ENCODE results near the gene HELZ2. TPM values are rescaled to one million over a fixed set of nuclear protein-coding genes. Genes with fewer than 3 reads are reported as not detected.
"Not testable (repeated sequence)": the region's sequence is repeated elsewhere in the genome, so short reads cannot be mapped to it uniquely, and the experiment has no call there.

The HELZ2 gene
- total RNA-seq, 4 donors from 2014 or later: 3.5 to 41.9 (median 22.1) TPM

GRCh38 chr20:63563225-63563935 lies 10.7 kb downstream of the HELZ2 start:
- no peaks in the 10 kb centered on the region for H3K9me3 ChIP-seq
- intact Hi-C loops (cut with DNase I; ENCODE audit: low total_unique reads): no loop called here

GRCh38 chr20:63562461-63563224 lies 11.4 kb downstream of the HELZ2 start:
- H3K27me3 ChIP-seq: no peaks in the 10 kb centered on the region
- H3K36me3 ChIP-seq: no peaks in the 10 kb centered on the region

More at GRCh38 chr20:63563225-63563935, 10.7 kb downstream of the HELZ2 start:
- H3K4me1 ChIP-seq: no peaks in the 10 kb centered on the region
- no peak for TF ChIP-seq CTCF (IDR thresholded peaks at IDR 0.05)
- no peak for TF ChIP-seq POLR2A (IDR thresholded peaks at IDR 0.05)
- DNase-seq: no peak
- H3K36me3 ChIP-seq: no peaks in the 10 kb centered on the region
- no peak overlapping the region for H3K4me3 ChIP-seq
- no peak overlapping the region for H3K27ac ChIP-seq
- H3K27me3 ChIP-seq: no peaks in the 10 kb centered on the region

DNA sequence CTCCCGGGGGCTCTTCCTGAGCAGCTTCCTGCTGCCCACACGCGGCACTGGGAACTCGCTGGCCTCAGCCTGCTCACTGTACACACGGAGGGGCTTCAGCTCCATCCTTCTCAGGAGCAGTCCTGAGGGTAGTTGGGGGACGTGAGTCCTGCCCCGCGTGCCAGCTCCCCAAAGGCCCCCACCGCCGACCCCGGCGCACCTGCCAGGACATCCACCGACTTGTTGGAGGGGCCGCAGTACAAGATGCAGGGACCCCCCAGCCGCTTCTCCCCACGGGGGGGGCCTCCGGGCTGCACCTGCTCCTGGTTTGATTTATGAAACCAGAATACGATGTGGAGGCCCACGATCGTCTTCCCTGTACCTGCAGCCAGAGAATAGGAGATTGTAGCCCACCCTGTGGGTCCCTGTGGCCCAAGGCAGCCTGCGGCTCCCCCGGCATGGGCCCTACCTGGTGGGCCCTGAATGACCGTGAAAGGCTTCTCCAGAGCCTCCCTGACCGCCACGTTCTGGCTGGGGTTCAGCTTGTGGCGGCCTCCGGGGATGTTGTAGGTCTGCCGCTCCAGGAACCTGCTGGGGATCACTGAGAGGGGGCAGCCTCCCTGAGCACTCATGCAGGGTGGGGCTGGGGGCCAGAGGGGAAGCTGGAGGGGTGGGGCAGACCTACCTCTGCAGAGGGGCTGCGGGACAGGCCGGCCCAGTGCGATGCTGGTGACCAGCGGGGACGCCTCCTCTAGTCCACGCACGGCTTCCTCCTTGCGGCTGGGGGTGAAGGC lies 12.2 kb downstream of the HELZ2 start:
- Histone ChIP-seq H3K4me3 (no peak overlapping the region), H3K9me3 (no peaks in the 10 kb centered on the region), H3K36me3 (no peaks in the 10 kb centered on the region), H3K4me1 (no peaks in the 10 kb centered on the region), H3K27ac (no peak overlapping the region), H3K27me3 (no peaks in the 10 kb centered on the region)
- no peak for TF ChIP-seq POLR2A (IDR thresholded peaks at IDR 0.05)
- no peak for DNase-seq
- intact Hi-C loops (cut with DNase I; ENCODE audit: low total_unique reads): no loop called here

More at GRCh38 chr20:63562461-63563224, 11.4 kb downstream of the HELZ2 start:
- no peaks in the 10 kb centered on the region for H3K9me3 ChIP-seq
- no peak overlapping the region for H3K27ac ChIP-seq
- no peak for DNase-seq
- intact Hi-C loops (cut with DNase I; ENCODE audit: low total_unique reads): no loop called here
- H3K4me1 ChIP-seq: no peaks in the 10 kb centered on the region
- no peak overlapping the region for H3K4me3 ChIP-seq
- TF ChIP-seq CTCF (IDR thresholded peaks at IDR 0.05) (no peak), POLR2A (IDR thresholded peaks at IDR 0.05) (no peak)

- H3K27me3 ChIP-seq: no peaks in the 10 kb centered on the region
- H3K4me1 ChIP-seq: no peaks in the 10 kb centered on the region
- no peak for DNase-seq
- no peak overlapping the region for H3K27ac ChIP-seq
- H3K9me3 ChIP-seq: no peaks in the 10 kb centered on the region
- H3K36me3 ChIP-seq: no peaks in the 10 kb centered on the region
- H3K4me3 ChIP-seq: no peak overlapping the region
- no peak for TF ChIP-seq POLR2A (IDR thresholded peaks at IDR 0.05)
- no peak for TF ChIP-seq CTCF (IDR thresholded peaks at IDR 0.05)
- intact Hi-C loops (cut with DNase I; ENCODE audit: low total_unique reads): no loop called here
Observed at GRCh38 chr20:63560856-63561609, 13.0 kb downstream of the HELZ2 start.

- no peak for DNase-seq
- Histone ChIP-seq H3K4me3 (no peak overlapping the region), H3K9me3 (no peaks in the 10 kb centered on the region), H3K36me3 (no peaks in the 10 kb centered on the region), H3K4me1 (no peaks in the 10 kb centered on the region), H3K27ac (no peak overlapping the region), H3K27me3 (no peaks in the 10 kb centered on the region)
- intact Hi-C loops (cut with DNase I; ENCODE audit: low total_unique reads): no loop called here
- TF ChIP-seq POLR2A (IDR thresholded peaks at IDR 0.05): no peak
- no peak for TF ChIP-seq CTCF (IDR thresholded peaks at IDR 0.05)
Observed at GRCh38 chr20:63560333-63560805, 13.7 kb downstream of the HELZ2 start.

- H3K27ac ChIP-seq; H3K4me1 ChIP-seq; DNase-seq; H3K27me3 ChIP-seq; H3K36me3 ChIP-seq; intact Hi-C loops (cut with DNase I; ENCODE audit: low total_unique reads); H3K4me3 ChIP-seq; H3K9me3 ChIP-seq: not testable (repeated sequence)
Observed at GRCh38 chr20:63559485-63560332, 14.3 kb downstream of the HELZ2 start.
